T-helper 17 cell (primary cell): ENCODE data around the gene KCNN2. TPM values are rescaled to one million over a fixed set of nuclear protein-coding genes. Genes with fewer than 3 reads are reported as not detected.

Experiments used
- ATAC-seq: fragments of 150-1000 bp; cut with Tn5 transposase; 2 replicates; pipeline ENCODE4 v1.10.0; 2021; ENCODE audit warnings: mild to moderate bottlenecking, moderate library complexity
- DNase-seq, 3 donors: peaks; one replicate each; pipeline versions ENCODE4 v3.0.0 to v3.0.0-alpha.2; 2020 to 2021
- H3K9me3 ChIP-seq: one replicate; pipeline ENCODE4 v1.7.0; 2013; ENCODE audit warnings: low read length, mild to moderate bottlenecking; ENCODE audit not compliant: control insufficient read depth, poor library complexity, severe bottlenecking
- H3K27ac Mint-ChIP-seq: one replicate; pipeline ENCODE4 v1.8.0; 2022; ENCODE audit warnings: mild to moderate bottlenecking, moderate library complexity, mixed read lengths
- H3K27me3 Mint-ChIP-seq: one replicate; pipeline ENCODE4 v1.8.0; 2022; ENCODE audit warnings: mixed read lengths
- H3K36me3 Mint-ChIP-seq: one replicate; pipeline ENCODE4 v1.8.0; 2022; ENCODE audit warnings: low read depth, mixed read lengths
- H3K4me1 Mint-ChIP-seq: one replicate; pipeline ENCODE4 v1.8.0; 2022; ENCODE audit warnings: mild to moderate bottlenecking, mixed read lengths
- H3K4me3 Mint-ChIP-seq: one replicate; pipeline ENCODE4 v1.8.0; 2022; ENCODE audit warnings: mild to moderate bottlenecking, moderate library complexity, mixed read lengths
- total RNA-seq, 4 donors: library from RNA in 2 of 4; stranded (reverse) in 2 of 4; gene quantifications; one replicate each; pipeline ENCODE4 v1.2.3 and lab custom pipeline; 2022 to 2026

KCNN2 gene
- total RNA-seq, 2 donors from 2014 or later, result not detected

- Mint-ChIP-seq H3K4me1 (peaks cover 4% of the 10 kb centered on the region), H3K36me3 (no peaks in the 10 kb centered on the region), H3K27me3 (peaks cover 12% of the 10 kb centered on the region), H3K4me3 (no peak overlapping the region), H3K27ac (no peak overlapping the region)
- no peaks in the 10 kb centered on the region for H3K9me3 ChIP-seq
- DNase-seq (no peak), ATAC-seq (no peak)
These were observed 86.6 kb downstream of the KCNN2 start for GRCh38 chr5:114448481-114448880.

- peaks cover 4% of the 10 kb centered on the region for H3K4me1 Mint-ChIP-seq
- no peak overlapping the region for H3K27ac Mint-ChIP-seq
- peak in 1 of 3 donors; percentile 5 for DNase-seq
- H3K27me3 Mint-ChIP-seq, result peaks cover 17% of the 10 kb centered on the region
- H3K36me3 Mint-ChIP-seq, result no peaks in the 10 kb centered on the region
- peak; percentile 85 for ATAC-seq
- H3K9me3 ChIP-seq, result no peaks in the 10 kb centered on the region
- H3K4me3 Mint-ChIP-seq, result no peak overlapping the region
These were observed 88.1 kb downstream of the KCNN2 start for GRCh38 chr5:114449860-114450421.

DNA sequence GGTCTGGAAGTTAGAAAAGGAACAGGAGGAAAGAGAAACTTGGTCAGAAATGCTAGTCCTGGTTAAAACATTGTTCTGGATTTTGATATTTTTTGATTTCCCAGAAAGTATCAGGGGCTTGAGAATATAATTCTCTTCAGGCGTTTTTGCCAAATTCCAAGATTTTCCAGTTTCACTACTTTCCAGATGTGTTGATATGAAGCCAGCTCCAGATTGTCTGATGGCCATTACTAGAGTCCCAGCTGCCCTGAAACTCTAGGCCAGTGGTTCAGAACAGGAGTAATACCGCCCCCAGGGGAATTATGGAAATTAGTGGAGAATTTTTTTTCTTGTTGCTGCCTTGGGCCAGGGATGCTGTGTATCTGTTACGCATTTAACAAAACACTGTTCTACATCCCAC, 88.6 kb downstream of the KCNN2 start:
- Mint-ChIP-seq H3K4me3 (no peak overlapping the region), H3K4me1 (peaks cover 4% of the 10 kb centered on the region), H3K36me3 (no peaks in the 10 kb centered on the region), H3K27me3 (peaks cover 17% of the 10 kb centered on the region), H3K27ac (no peak overlapping the region)
- no peaks in the 10 kb centered on the region for H3K9me3 ChIP-seq
- DNase-seq, result no peak
- no peak for ATAC-seq

GRCh38 chr5:114458726-114459125, 96.9 kb downstream of the KCNN2 start:
- H3K4me1 Mint-ChIP-seq, result no peaks in the 10 kb centered on the region
- H3K36me3 Mint-ChIP-seq, result no peaks in the 10 kb centered on the region
- DNase-seq, result no peak
- ATAC-seq, result no peak
- peaks cover 17% of the 10 kb centered on the region for H3K27me3 Mint-ChIP-seq
- no peak overlapping the region for H3K27ac Mint-ChIP-seq
- H3K4me3 Mint-ChIP-seq, result no peak overlapping the region
- H3K9me3 ChIP-seq, result peaks cover 3% of the 10 kb centered on the region

DNA sequence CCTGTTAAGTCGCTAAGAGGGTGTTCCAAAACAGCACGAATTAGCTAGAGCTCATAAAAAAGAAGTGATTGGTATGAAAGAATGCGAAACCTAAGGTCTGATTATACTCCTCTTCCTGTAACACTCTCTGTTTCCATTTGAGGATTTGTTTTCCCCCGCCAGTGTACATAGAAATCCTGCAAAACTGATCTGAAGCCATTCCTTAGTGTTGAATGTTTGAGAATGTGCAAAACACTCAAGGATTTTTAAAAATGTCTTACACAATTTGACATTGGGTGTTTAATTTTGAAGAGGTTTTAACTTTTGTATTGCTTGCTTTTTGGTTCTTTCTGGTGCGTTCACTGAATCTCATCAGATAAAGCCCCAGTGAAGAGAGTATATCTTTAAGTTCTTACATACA, 105.3 kb downstream of the KCNN2 start:
- no peak for ATAC-seq
- H3K27me3 Mint-ChIP-seq, result peaks cover 5% of the 10 kb centered on the region

DNA sequence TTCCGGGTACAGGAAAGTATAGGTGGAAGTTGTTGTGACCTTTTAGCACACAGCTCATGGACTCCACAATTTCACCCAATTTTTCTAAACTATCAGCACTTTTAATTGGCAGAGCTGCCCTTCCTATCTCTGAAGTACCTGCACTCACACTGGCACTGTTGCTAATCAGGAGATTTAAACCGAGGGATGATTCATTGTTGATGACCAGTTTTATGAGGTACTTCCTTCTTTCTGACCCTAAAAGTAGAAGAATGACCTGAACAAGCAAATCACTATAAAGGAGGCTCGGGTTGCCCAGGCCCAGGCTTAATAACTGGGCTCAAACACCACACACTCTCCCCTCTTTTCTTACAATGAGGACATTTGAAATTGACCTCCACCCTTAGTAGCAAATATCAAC, 105.9 kb downstream of the KCNN2 start:
- H3K4me3 Mint-ChIP-seq, result no peak overlapping the region
- no peak for ATAC-seq
- H3K27me3 Mint-ChIP-seq, result peaks cover 6% of the 10 kb centered on the region

More for the DNA sequence above, 105.3 kb downstream of the KCNN2 start:
- H3K4me1 Mint-ChIP-seq, result no peaks in the 10 kb centered on the region
- H3K9me3 ChIP-seq, result no peaks in the 10 kb centered on the region
- H3K4me3 Mint-ChIP-seq, result no peak overlapping the region
- H3K36me3 Mint-ChIP-seq, result no peaks in the 10 kb centered on the region
- H3K27ac Mint-ChIP-seq, result no peak overlapping the region
- DNase-seq, result no peak

DNA sequence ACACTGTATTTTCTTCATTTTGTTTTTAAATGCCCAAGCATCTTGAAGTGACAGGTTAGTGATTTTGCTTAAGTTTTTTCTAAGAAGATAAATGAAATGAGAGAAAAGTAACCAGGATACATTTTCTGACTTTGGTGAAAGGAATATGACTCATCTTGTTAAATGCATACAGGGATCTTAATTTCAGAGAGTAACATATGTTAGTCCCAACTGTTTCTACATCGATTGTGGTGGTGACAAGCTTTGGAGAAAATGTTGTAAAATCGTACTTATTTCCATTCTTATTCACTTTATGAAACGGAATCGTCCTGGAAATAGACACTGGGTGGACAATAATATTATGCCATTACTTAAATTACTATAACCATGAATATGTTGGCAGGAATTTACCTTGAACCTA, 107.5 kb downstream of the KCNN2 start:
- Mint-ChIP-seq H3K36me3 (no peaks in the 10 kb centered on the region), H3K4me3 (no peak overlapping the region), H3K27ac (no peak overlapping the region), H3K4me1 (no peaks in the 10 kb centered on the region), H3K27me3 (peaks cover 6% of the 10 kb centered on the region)
- H3K9me3 ChIP-seq, result no peaks in the 10 kb centered on the region
- ATAC-seq (no peak), DNase-seq (no peak)

More for the DNA sequence above, 105.9 kb downstream of the KCNN2 start:
- H3K4me1 Mint-ChIP-seq, result no peaks in the 10 kb centered on the region
- H3K9me3 ChIP-seq, result no peaks in the 10 kb centered on the region
- DNase-seq, result no peak
- H3K36me3 Mint-ChIP-seq, result no peaks in the 10 kb centered on the region
- H3K27ac Mint-ChIP-seq, result no peak overlapping the region

GRCh38 chr5:114471529-114471928, 109.7 kb downstream of the KCNN2 start:
- H3K27me3 Mint-ChIP-seq, result peaks cover 6% of the 10 kb centered on the region
- no peaks in the 10 kb centered on the region for H3K36me3 Mint-ChIP-seq
- H3K4me3 Mint-ChIP-seq, result no peak overlapping the region
- DNase-seq (no peak), ATAC-seq (no peak)
- no peak overlapping the region for H3K27ac Mint-ChIP-seq
- H3K4me1 Mint-ChIP-seq, result no peaks in the 10 kb centered on the region
- no peaks in the 10 kb centered on the region for H3K9me3 ChIP-seq

- H3K27me3 Mint-ChIP-seq, result peaks cover 6% of the 10 kb centered on the region
- no peak for ATAC-seq
These were observed 111.7 kb downstream of the KCNN2 start for GRCh38 chr5:114473541-114473940.

DNA sequence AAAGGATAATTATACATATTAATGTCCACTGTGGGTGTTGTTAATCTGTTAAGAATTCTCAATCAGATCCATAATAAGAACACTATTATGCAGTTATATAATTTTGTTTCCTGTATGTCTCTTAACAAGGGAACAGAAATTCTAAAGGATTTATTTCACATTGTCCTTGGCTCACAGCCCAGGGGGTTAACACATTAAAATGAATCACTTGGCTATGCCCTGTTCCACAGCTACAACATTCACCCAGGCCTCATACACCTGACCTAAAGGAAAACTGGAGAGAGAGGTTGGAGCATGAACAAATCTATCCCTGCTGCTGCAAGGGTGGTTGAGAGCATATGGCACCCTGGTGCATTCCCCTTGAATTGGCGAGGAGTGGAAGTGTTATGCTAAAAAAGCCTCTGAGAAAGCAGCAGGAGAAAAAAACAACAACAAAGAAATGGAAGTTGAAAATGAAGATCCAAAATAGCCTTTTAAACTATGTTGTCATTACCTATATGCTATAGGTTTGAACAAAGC, 116.0 kb downstream of the KCNN2 start:
- Mint-ChIP-seq H3K4me1 (no peaks in the 10 kb centered on the region), H3K36me3 (no peaks in the 10 kb centered on the region), H3K4me3 (no peak overlapping the region), H3K27me3 (no peaks in the 10 kb centered on the region), H3K27ac (no peak overlapping the region)
- no peaks in the 10 kb centered on the region for H3K9me3 ChIP-seq
- ATAC-seq (no peak), DNase-seq (no peak)

More at GRCh38 chr5:114473541-114473940, 111.7 kb downstream of the KCNN2 start:
- DNase-seq, result no peak
- no peaks in the 10 kb centered on the region for H3K9me3 ChIP-seq
- Mint-ChIP-seq H3K27ac (no peak overlapping the region), H3K36me3 (no peaks in the 10 kb centered on the region), H3K4me3 (no peak overlapping the region), H3K4me1 (no peaks in the 10 kb centered on the region)

- no peaks in the 10 kb centered on the region for H3K27me3 Mint-ChIP-seq
- no peak overlapping the region for H3K27ac Mint-ChIP-seq
- no peaks in the 10 kb centered on the region for H3K9me3 ChIP-seq
- no peak for ATAC-seq
- no peaks in the 10 kb centered on the region for H3K4me1 Mint-ChIP-seq
- no peaks in the 10 kb centered on the region for H3K36me3 Mint-ChIP-seq
- DNase-seq, result no peak
- H3K4me3 Mint-ChIP-seq, result no peak overlapping the region
These were observed 138.9 kb downstream of the KCNN2 start for GRCh38 chr5:114500756-114501155.

DNA sequence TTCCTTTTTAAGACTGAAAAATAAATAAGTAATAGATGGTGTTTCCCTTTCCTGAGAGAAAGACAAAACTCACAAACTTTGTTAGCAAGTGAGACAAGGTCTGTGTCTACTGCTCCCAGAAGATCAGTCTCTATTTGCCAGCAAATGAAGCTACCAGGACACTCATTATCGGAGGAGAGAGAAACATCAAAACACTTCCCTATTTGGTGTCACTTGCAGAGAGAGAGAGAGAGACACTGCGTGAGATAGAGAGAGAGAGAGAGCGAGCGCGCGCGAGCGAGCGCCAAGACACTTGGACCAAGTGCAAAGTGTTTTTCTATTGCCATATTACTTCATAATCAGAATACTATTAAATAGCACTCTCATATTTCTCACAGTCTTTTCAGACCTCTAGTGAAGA, 142.7 kb downstream of the KCNN2 start:
- Mint-ChIP-seq H3K27ac (no peak overlapping the region), H3K4me1 (no peaks in the 10 kb centered on the region), H3K4me3 (no peak overlapping the region), H3K27me3 (no peaks in the 10 kb centered on the region), H3K36me3 (no peaks in the 10 kb centered on the region)
- no peak for ATAC-seq
- no peak for DNase-seq
- H3K9me3 ChIP-seq, result no peaks in the 10 kb centered on the region

- Mint-ChIP-seq H3K4me1 (no peaks in the 10 kb centered on the region), H3K27me3 (no peaks in the 10 kb centered on the region), H3K4me3 (no peak overlapping the region), H3K27ac (no peak overlapping the region), H3K36me3 (no peaks in the 10 kb centered on the region)
- no peaks in the 10 kb centered on the region for H3K9me3 ChIP-seq
- ATAC-seq (no peak), DNase-seq (no peak)
These were observed 162.4 kb downstream of the KCNN2 start for GRCh38 chr5:114524221-114524620.

- Mint-ChIP-seq H3K36me3 (no peaks in the 10 kb centered on the region), H3K4me3 (no peak overlapping the region), H3K4me1 (no peaks in the 10 kb centered on the region), H3K27me3 (no peaks in the 10 kb centered on the region), H3K27ac (no peak overlapping the region)
- no peak for DNase-seq
- no peaks in the 10 kb centered on the region for H3K9me3 ChIP-seq
- ATAC-seq, result no peak
These were observed 182.7 kb downstream of the KCNN2 start for GRCh38 chr5:114544561-114544960.
